HG03095 (cell line): ENCODE results near the gene SNRPF.
A peak's percentile ranks its signal among the peaks of the same experiment; 100 is the strongest.
"Not testable (repeated sequence)": the region's sequence is repeated elsewhere in the genome, so short reads cannot be mapped to it uniquely, and the experiment has no call there.

Experiments
- ATAC-seq: cut with Tn5 transposase; IDR thresholded peaks from one replicate; pipeline ENCODE4 v1.9.1; 2021; ENCODE audit warnings: moderate library complexity; ENCODE audit not compliant: unreplicated experiment

The SNRPF gene

DNA sequence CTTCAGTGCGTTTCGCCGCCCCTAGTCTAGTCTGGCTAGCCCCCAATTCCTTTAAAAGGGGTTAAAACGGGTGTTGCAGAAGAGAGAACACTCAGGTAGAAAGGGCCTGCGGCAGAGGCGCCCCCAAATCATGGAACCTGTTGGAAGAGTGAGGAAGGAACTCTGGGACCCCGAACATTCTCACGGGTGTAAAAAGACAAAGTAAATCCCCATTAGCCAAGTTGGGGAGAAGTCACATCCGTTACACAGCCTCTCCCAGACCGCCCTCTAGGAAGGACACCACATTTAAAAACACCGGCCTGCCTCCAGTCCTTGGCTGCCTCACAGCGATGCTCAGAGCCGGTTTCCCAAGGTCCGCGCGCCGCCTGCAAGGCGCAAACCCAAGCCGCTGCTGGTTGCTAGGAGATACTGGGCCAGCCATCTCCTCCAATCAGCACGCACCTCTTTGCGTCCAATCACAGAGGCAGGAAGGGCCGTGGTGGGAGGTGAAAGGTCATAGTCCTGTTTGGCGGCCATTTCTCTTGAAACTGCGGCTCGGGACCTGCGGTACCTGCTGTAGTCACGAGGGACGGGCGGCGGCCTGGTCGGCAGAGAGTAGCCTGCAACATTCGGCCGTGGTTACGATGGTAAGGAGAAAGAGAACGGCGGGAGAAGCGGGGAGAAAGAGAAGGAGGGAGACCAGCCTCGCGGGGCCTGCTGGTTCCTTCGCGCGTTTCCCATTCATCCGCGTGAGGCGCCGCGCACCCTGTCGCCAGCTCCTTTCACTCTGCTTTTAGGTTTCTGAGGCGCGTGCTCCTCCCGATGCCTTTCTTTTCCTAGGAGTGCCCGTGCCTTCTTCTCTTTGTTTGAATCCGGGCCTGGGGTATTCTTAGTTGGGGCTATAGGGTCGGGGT, at the start of gene SNRPF:
SNRPF (plus strand) TSS at position 502 of the 893 bp plus-strand sequence; CDS start at position 624, 122 bp downstream.
- peak; percentile 100 for ATAC-seq

DNA sequence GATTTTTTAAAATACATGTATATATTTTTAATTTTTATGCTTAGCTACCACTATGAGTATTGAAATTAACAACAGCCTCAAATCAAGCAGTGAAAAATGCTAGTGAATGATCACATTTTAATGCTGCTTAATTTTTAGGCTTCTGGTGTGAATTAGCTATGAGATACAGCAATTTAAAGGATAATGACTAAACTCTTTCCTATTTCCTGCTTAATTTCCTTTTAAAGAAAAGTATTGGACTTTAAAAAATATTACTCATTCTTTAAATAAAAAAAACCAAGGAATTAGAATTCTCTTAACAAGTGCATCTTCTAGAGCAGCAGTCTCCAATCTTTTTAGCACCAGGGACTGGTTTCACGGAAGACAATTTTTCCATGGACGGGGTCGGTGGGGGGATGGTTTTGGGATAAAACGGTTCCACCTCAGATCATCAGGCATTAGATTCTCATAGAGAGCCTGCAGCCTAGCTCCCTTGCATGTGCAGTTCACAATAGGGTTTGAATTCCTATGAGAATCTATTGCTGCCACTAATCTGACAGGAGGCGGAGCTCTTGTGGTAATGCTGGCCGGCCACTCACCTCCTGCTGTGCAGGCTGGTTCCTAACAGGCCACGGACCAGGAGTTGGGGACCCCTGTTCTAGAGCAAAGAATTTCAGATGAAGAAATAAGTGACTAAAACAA, 49.6 kb upstream of the SNRPF start:
- no peak for ATAC-seq

- ATAC-seq = no peak
These were observed 48.3 kb upstream of the SNRPF start for GRCh38 chr12:95810411-95810810.

- not testable (repeated sequence) for ATAC-seq
These were observed 46.6 kb upstream of the SNRPF start for GRCh38 chr12:95812155-95812554.

GRCh38 chr12:95815632-95816212, 43.0 kb upstream of the SNRPF start:
- no peak for ATAC-seq

DNA sequence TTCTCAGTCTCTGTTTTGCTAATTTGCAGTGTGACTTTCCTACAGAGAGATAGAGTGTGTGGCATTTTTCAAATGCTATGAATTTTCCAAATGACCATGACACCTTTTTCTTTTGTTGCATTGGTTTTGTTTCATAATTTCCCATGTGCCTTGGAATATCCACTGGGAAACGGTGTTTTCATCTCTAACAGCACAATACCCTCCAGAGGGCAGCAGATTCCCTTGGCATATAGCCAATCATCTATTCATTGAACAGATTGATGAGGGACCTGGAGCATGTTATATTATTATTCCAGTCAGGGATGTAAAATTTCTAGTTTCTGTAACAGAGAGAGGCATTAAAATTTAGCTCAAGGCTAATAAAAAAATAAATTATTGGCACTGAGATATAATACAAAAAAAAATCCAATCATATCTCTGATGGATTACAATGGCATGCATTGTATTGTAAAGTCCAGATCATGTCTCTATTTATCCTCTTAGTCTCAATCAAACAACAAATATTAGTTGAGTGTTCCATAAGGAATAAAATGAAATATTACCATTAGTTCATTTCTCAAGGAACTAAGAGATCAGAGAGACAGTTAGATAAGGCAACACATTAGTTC, 38.6 kb upstream of the SNRPF start:
- no peak for ATAC-seq

- no peak for ATAC-seq
These were observed 29.4 kb upstream of the SNRPF start for GRCh38 chr12:95829395-95829794.

GRCh38 chr12:95830335-95831089, 28.2 kb upstream of the SNRPF start:
- ATAC-seq = no peak

GRCh38 chr12:95834572-95834971, 24.2 kb upstream of the SNRPF start:
- no peak for ATAC-seq

DNA sequence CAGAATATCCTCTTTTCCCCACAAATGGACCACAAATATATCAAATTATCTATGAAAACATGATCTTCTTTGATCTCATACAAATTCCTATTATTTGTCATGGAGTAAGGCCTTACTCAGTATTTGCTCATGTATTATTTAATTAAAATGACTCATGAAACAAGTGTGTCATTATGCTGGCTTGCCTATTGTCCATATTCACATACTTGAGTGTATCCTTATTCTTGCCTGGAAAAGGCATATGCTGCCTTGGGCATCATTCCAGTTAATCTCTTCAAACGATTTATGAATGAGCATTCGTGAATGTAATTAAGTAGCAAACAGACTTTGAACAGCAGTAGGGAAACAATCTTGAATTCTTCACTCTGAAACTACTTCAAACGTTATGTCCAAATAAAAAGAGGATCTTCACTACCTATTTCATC, 22.6 kb upstream of the SNRPF start:
- ATAC-seq = no peak

- ATAC-seq = no peak
These were observed 22.0 kb upstream of the SNRPF start for GRCh38 chr12:95836630-95837239.

DNA sequence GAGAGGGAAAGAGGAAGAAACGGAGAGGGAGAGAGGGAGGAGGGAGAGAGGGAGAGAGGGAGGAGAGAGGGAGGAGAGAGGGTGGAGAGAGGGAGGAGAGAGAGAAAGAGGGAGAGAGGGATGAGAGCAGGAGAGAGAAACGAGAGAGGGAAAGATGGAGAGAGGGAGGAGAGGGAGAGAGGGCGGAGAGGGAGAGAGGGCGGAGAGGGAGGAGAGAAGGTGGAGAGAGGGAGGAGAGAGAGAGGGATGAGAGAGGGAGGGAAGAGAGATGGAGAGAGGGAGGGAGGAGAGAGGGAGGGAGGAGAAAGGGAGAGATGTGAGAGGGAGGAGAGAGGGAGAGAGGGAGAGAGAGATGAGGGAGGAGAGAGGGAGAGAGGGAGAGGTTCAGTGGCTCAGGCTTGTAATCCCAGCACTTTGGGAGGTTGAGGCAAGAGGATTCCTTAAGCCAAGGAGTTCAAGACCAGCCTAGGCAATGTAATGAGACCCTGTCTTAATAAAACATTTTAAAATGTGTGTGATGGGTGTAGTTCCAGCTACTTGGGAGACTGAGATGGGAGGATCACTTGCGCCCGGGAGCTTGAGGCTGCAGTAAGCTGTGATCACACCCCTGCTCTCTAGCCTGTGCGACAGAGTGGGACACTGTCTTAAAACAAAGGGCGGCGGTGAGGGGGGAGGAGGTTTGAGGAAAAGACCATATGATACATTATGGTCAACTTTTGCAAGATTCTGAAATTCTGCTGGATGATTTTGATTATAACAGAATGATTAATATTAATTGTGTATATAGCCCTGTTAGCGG, 21.3 kb upstream of the SNRPF start:
- ATAC-seq = no peak

DNA sequence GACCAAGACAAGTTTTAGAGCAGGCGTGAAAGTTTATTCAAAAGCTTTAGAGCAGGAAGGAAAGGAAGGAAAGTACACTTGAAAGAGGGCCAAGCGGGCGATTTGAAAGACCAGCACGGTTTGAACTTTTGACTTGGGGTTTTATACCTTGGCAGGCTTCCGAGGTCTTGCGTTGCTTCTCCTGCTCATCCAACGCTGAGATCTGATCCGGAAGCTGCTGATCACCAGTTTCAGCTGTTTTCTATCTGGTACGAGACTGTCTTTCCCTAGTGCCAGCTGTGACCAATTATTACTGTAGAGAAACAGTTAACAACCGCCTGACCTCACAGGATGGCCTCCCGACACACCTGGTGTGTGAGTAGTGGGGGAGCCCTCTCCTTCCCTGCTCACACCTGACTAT, 20.6 kb upstream of the SNRPF start:
- no peak for ATAC-seq

GRCh38 chr12:95842426-95842825, 16.3 kb upstream of the SNRPF start:
- not testable (repeated sequence) for ATAC-seq

- no peak for ATAC-seq
These were observed 10.0 kb upstream of the SNRPF start for GRCh38 chr12:95848575-95849388.

DNA sequence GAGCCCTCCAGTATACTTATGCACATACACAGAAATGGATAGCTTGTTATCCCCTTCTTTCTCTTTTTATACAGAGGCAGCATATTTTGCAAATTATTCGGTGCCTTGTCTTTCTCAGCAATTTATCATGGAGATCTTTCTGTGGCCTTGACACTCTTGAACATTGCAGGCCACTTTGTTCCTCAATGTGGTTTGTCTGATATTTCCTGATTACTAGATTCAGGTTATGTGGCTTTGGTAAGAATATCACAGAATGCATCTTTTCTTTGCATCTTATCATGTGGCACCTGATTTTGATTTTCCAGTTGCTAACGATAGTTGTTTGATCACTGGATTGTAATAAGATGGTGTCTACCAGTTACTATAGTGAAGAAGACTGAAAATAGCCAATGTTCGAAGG, 7.1 kb upstream of the SNRPF start:
- no peak for ATAC-seq

GRCh38 chr12:95852133-95852532, 6.6 kb upstream of the SNRPF start:
- ATAC-seq = no peak

DNA sequence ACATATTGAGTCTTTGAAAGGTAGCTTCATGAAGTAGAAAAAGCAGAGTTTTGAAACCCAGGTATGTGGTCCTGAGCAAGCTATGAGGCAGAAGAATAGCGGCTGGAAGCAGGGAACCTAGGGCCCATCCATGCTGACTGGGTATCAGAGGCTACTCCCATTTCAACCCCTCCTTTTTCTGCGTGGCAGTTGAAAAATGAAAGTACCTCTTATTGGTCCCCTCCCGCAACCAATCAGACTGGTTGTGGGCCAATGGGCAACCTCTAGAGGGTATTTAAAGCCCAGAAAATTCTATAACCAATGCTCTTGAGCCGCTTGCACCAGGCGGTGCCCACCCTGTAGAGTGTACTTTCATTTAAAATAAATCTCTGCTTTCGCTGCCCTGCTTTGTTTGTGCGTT, 1.6 kb upstream of the SNRPF start:
- ATAC-seq = no peak

- ATAC-seq = no peak
These were observed 953 bp upstream of the SNRPF start for GRCh38 chr12:95857799-95858198.
